GM18508 (cell line): Measurements from ENCODE around the gene PRRG3.

Source experiments
- ATAC-seq: cut with Tn5 transposase; IDR thresholded peaks from one replicate; pipeline ENCODE4 v1.9.1; 2021; ENCODE audit warnings: moderate number of reproducible peaks; ENCODE audit not compliant: insufficient read depth, unreplicated experiment

PRRG3 gene

GRCh38 chrX:151741606-151742005, 46.3 kb downstream of the PRRG3 start:
- ATAC-seq: no peak

- ATAC-seq: no peak
Observed at GRCh38 chrX:151742311-151742710, 47.1 kb downstream of the PRRG3 start.

GRCh38 chrX:151743651-151744470, 48.6 kb downstream of the PRRG3 start:
- no peak for ATAC-seq

- no peak for ATAC-seq
Observed at GRCh38 chrX:151745651-151746050, 50.4 kb downstream of the PRRG3 start.

- no peak for ATAC-seq
Observed at GRCh38 chrX:151746502-151746901, 51.2 kb downstream of the PRRG3 start.

GRCh38 chrX:151750511-151750910, 55.3 kb downstream of the PRRG3 start:
- no peak for ATAC-seq

- ATAC-seq: no peak
Observed at GRCh38 chrX:151752847-151753246, 57.6 kb downstream of the PRRG3 start.

GRCh38 chrX:151753313-151754046, 58.2 kb downstream of the PRRG3 start:
- no peak for ATAC-seq

- ATAC-seq: no peak
Observed at GRCh38 chrX:151754047-151754429, 58.8 kb downstream of the PRRG3 start.

- ATAC-seq: no peak
Observed at GRCh38 chrX:151754641-151755215, 59.5 kb downstream of the PRRG3 start.
